B cell (primary cell): ENCODE measurements around the gene SIGLEC5. TPM values are rescaled to one million over a fixed set of nuclear protein-coding genes. Genes with fewer than 3 reads are reported as not detected.

ENCODE experiments used
- ATAC-seq: fragments of 200-7000 bp; cut with Tn5 transposase; one replicate; pipeline ENCODE4 v1.10.0; 2021; ENCODE audit warnings: low read depth, mild to moderate bottlenecking, moderate number of reproducible peaks, moderate library complexity
- CTCF ChIA-PET: fragments of 350-600 bp; sonication (Branson Sonifier 250); formaldehyde crosslinking; loops from one replicate; lab custom pipeline; 2021; ENCODE audit warnings: antibody characterized with exemption, inconsistent platforms; lab: Charles Lee
- POLR2A ChIA-PET: fragments of 350-600 bp; sonication (Branson Sonifier 250); formaldehyde crosslinking; loops from one replicate; lab custom pipeline; 2021; ENCODE audit warnings: antibody characterized with exemption; lab: Charles Lee
- DNase-seq: peaks from one replicate; pipeline ENCODE4 v3.0.0; 2013
- H2AFZ ChIP-seq: 2 replicates; pipeline ENCODE4 v1.6.1; 2012; ENCODE audit warnings: mild to moderate bottlenecking, low read depth, low read length; ENCODE audit not compliant: insufficient read depth, poor library complexity, severe bottlenecking
- H3K27ac ChIP-seq, 2 donors: 1 replicate in 1 of 2; 2 replicates in 1 of 2; pipeline ENCODE4 v1.5.1; 2012 to 2013; ENCODE audit warnings: low read length in 2 of 2, mild to moderate bottlenecking in 2 of 2, moderate library complexity in 1 of 2
- H3K27me3 ChIP-seq, 4 experiments: fragments of 200-600 bp in 1 of 4; sonication (generic) in 1 of 4; replicated peaks in 1 of 4; 1 replicate in 2 of 4; 2 replicates in 2 of 4; pipeline versions ENCODE4 v1.6.1 to v1.7.0; 2013 to 2016; ENCODE audit warnings: low read length in 3 of 4, mild to moderate bottlenecking in 2 of 4, mixed read lengths in 1 of 4, moderate library complexity in 1 of 4; ENCODE audit not compliant: insufficient read depth in 4 of 4, control insufficient read depth in 3 of 4; ENCODE audit errors: control extremely low read depth in 1 of 4
- H3K36me3 ChIP-seq, 2 experiments: replicated peaks in 1 of 2; 1 replicate in 1 of 2; 2 replicates in 1 of 2; pipeline versions ENCODE4 v1.6.1 to v1.7.1; 2013; ENCODE audit warnings: low read length in 1 of 2; ENCODE audit not compliant: insufficient read depth in 2 of 2, control insufficient read depth in 1 of 2; ENCODE audit errors: control extremely low read depth in 1 of 2, extremely low read depth in 1 of 2
- H3K4me1 ChIP-seq, 2 donors: fragments of 200-600 bp in 1 of 2; sonication (generic) in 1 of 2; 1 replicate in 1 of 2; 2 replicates in 1 of 2; pipeline versions ENCODE4 v1.5.1 to v1.6.1; 2013 to 2017; ENCODE audit warnings: low read length in 2 of 2; ENCODE audit not compliant: control insufficient read depth in 2 of 2, insufficient read depth in 2 of 2
- H3K4me2 ChIP-seq: replicated peaks from 2 replicates; pipeline ENCODE3; 2012; ENCODE audit warnings: mild to moderate bottlenecking, low read depth, low read length; ENCODE audit not compliant: poor library complexity, severe bottlenecking
- H3K4me3 ChIP-seq, 5 experiments: fragments of 200-600 bp in 1 of 5; sonication (generic) in 1 of 5; 1 replicate in 3 of 5; 2 replicates in 2 of 5; pipeline versions ENCODE4 v1.5.1 to v1.7.0; 2011 to 2016; ENCODE audit warnings: low read length in 4 of 5, mild to moderate bottlenecking in 4 of 5, low read depth in 2 of 5, control low read depth in 1 of 5, moderate library complexity in 1 of 5; ENCODE audit not compliant: insufficient read depth in 1 of 5; ENCODE audit errors: control extremely low read depth in 1 of 5, extremely low read depth in 1 of 5
- H3K79me2 ChIP-seq: fragments of 200-600 bp; sonication (generic); one replicate; pipeline ENCODE4 v1.6.0; 2016; ENCODE audit warnings: low read length; ENCODE audit not compliant: control insufficient read depth, insufficient read depth
- H3K9ac ChIP-seq: fragments of 200-600 bp; sonication (generic); 2 replicates; pipeline ENCODE4 v1.6.1; 2017; ENCODE audit warnings: mild to moderate bottlenecking, low read length, moderate library complexity
- H3K9me3 ChIP-seq, 3 donors: one replicate each; pipeline versions ENCODE4 v1.6.1 to v1.7.1; 2013; ENCODE audit warnings: low read length in 2 of 3; ENCODE audit not compliant: control insufficient read depth in 2 of 3, insufficient read depth in 1 of 3; ENCODE audit errors: control extremely low read depth in 1 of 3
- H4K20me1 ChIP-seq: 2 replicates; pipeline ENCODE4 v1.6.0; 2012; ENCODE audit warnings: mild to moderate bottlenecking, low read length; ENCODE audit not compliant: insufficient read depth, control insufficient read depth, poor library complexity, severe bottlenecking
- H3K27ac Mint-ChIP-seq: one replicate; pipeline ENCODE4 v1.8.0; 2021; ENCODE audit warnings: mixed read lengths
- H3K27me3 Mint-ChIP-seq: one replicate; pipeline ENCODE4 v1.8.0; 2021; ENCODE audit warnings: mixed read lengths
- H3K4me1 Mint-ChIP-seq: one replicate; pipeline ENCODE4 v1.8.0; 2021; ENCODE audit warnings: mixed read lengths
- H3K4me3 Mint-ChIP-seq: one replicate; pipeline ENCODE4 v1.8.0; 2021; ENCODE audit warnings: mixed read lengths
- H3K9me3 Mint-ChIP-seq: one replicate; pipeline ENCODE4 v1.8.0; 2022; ENCODE audit warnings: mixed read lengths; ENCODE audit not compliant: insufficient read depth
- CTCF ChIP-seq: fragments of 200-600 bp; IDR thresholded peaks from one replicate; pipeline ENCODE4 v1.8.0; 2022; ENCODE audit warnings: antibody characterized with exemption, mild to moderate bottlenecking
- EZH2 ChIP-seq: IDR thresholded peaks from 2 replicates; pipeline ENCODE4 v1.6.1; 2012; ENCODE audit warnings: borderline replicate concordance, low read depth, mild to moderate bottlenecking, moderate library complexity, low read length; ENCODE audit not compliant: insufficient read depth, poor library complexity, severe bottlenecking
- WGBS: methylation state at CpG from one replicate; pipeline ENCODE4 v1.1.5; 2013; ENCODE audit warnings: missing lambda C conversion rate; ENCODE audit not compliant: insufficient coverage; 5-methylcytosine and 5-hydroxymethylcytosine counted together
- intact Hi-C: fragments of 100-400 bp; cut with micrococcal nuclease; formaldehyde crosslinking; loops from one replicate; pipeline ENCODE4 v1.10.0; 2022
- polyA plus RNA-seq: library from polyadenylated mRNA; depleted of rRNA; stranded (reverse); fragments of >200 nt; gene quantifications from 2 replicates; pipeline ENCODE4 v1.2.3, GENCODE V29; 2012
- total RNA-seq, 2 donors: library from RNA; stranded (reverse); fragments of 120-200 nt in 1 of 2; gene quantifications; 1 replicate in 1 of 2; 2 replicates in 1 of 2; pipeline versions ENCODE4 v1.2.3 to v1.2.4, GENCODE V29; 2013 to 2022

Gene SIGLEC5
- total and polyA plus RNA-seq, 2 donors (not counting 1 experiment from before 2014, with no cell fraction given) = 0.84 TPM; not detected in 1

- H3K4me1 Mint-ChIP-seq = peaks cover 31% of the 10 kb centered on the region
- peaks cover 0 to 45% of the 10 kb centered on the region in 2 experiments for H3K36me3 ChIP-seq
- H3K27ac ChIP-seq = no peak overlapping the region
- 92% methylated on average over 7 of the region's 7 CpGs for WGBS
- peaks cover 13 to 14% of the 10 kb centered on the region in 2 donors for H3K4me1 ChIP-seq
- TF ChIP-seq CTCF = no peak
- no peak for TF ChIP-seq EZH2
- CTCF ChIA-PET = interaction anchor here (1.1 to 3.9 kb wide), 4 partner anchors 9 to 143 kb away, joined by 3 to 25 read pairs (median 12); no protein-coding TSS in a partner anchor
- H3K4me3 ChIP-seq = no peak overlapping the region
- no peak for ATAC-seq
- no peak for DNase-seq
- no peaks in the 10 kb centered on the region for H3K27me3 Mint-ChIP-seq
- H3K4me2 ChIP-seq = no peak overlapping the region
- H3K27ac Mint-ChIP-seq = no peak overlapping the region
- intact Hi-C loops = no loop called here
- peaks cover 6% of the 10 kb centered on the region for H3K9me3 Mint-ChIP-seq
- H3K27me3 ChIP-seq = no peaks in the 10 kb centered on the region
- H3K9ac ChIP-seq = no peak overlapping the region
- peaks cover 40% of the 10 kb centered on the region for H4K20me1 ChIP-seq
- peaks cover 47% of the 10 kb centered on the region for H3K79me2 ChIP-seq
- no peak overlapping the region for H3K4me3 Mint-ChIP-seq
- H2AFZ ChIP-seq = no peak overlapping the region
- peaks cover 0 to 9% (median 1%) of the 10 kb centered on the region in 3 donors for H3K9me3 ChIP-seq
- POLR2A ChIA-PET = no interaction called here
Observed at GRCh38 chr19:51615991-51616390, 14.2 kb downstream of the SIGLEC5 start.

GRCh38 chr19:51614789-51615188 is 15.4 kb downstream of the SIGLEC5 start:
- Histone ChIP-seq H3K4me3 (no peak overlapping the region), H3K79me2 (peaks cover 51% of the 10 kb centered on the region), H3K4me1 (peaks cover 9 to 11% of the 10 kb centered on the region in 2 donors), H3K27ac (no peak overlapping the region), H3K27me3 (no peaks in the 10 kb centered on the region), H4K20me1 (peaks cover 40% of the 10 kb centered on the region), H2AFZ (no peak overlapping the region), H3K36me3 (peaks cover 0 to 46% of the 10 kb centered on the region in 2 experiments), H3K9me3 (peaks cover 0 to 9% (median 1%) of the 10 kb centered on the region in 3 donors), H3K4me2 (no peak overlapping the region), H3K9ac (no peak overlapping the region)
- peaks cover 6% of the 10 kb centered on the region for H3K9me3 Mint-ChIP-seq
- no peak for TF ChIP-seq EZH2
- TF ChIP-seq CTCF = no peak
- no peaks in the 10 kb centered on the region for H3K27me3 Mint-ChIP-seq
- intact Hi-C loops = no loop called here
- POLR2A ChIA-PET = no interaction called here
- DNase-seq (no peak), ATAC-seq (no peak)
- H3K27ac Mint-ChIP-seq = no peak overlapping the region
- H3K4me3 Mint-ChIP-seq = no peak overlapping the region
- peaks cover 30% of the 10 kb centered on the region for H3K4me1 Mint-ChIP-seq
- WGBS = 100% methylated on average over 1 of the region's 5 CpGs
- CTCF ChIA-PET = interaction anchor here (0.7 to 3.9 kb wide), 11 partner anchors 8 to 217 kb away, joined by 3 to 25 read pairs (median 4); no protein-coding TSS in a partner anchor
